ENCODE measurements around the gene PWP1. TPM values are rescaled to one million over a fixed set of nuclear protein-coding genes. Genes with fewer than 3 reads are reported as not detected.

PWP1 gene
- total and polyA plus RNA-seq, 9 of the 15 experiments (the other 6 are each of a cell fraction or from before 2014, with no cell fraction given): 61.6 to 401 (median 111) TPM

DNA sequence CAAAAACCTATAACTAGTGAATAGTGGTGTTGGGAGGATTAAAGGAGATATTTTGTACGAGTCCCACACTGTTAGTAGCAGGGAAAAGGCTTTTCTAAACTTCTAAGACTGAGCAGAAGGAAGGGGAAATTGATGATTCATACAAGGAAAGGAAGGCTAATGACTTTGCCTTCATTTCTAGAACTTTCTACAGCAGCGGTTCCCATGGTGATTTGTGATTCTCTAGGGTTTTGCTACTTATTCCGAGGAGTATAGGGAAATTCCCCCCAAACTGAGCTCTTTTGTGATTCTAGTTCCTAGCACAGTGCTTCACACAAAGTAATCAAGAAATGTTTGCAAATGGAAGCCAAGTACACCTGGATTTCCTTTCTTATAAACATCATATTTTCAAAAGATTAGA lies 23.8 kb upstream of the PWP1 start:
- Histone ChIP-seq H2AFZ (ENCODE audit: low read depth, low read length) (no peak overlapping the region), H3K27me3 (ENCODE audit: control insufficient read depth in 2 of 2, insufficient read depth in 2 of 2, low read length in 2 of 2) (peaks cover 39 to 61% of the 10 kb centered on the region in 2 experiments), H3K27ac (ENCODE audit: extremely low read depth, low read depth, low read length) (no peak overlapping the region), H3K79me2 (ENCODE audit: control insufficient read depth, insufficient read depth, low read length) (no peaks in the 10 kb centered on the region), H3K9me3 (replicated peaks; ENCODE audit: control insufficient read depth, insufficient read depth, low read depth, low read length) (no peaks in the 10 kb centered on the region), H3K4me1 (replicated peaks in 1 of 2; ENCODE audit: control insufficient read depth in 2 of 2, insufficient read depth in 2 of 2, low read length in 2 of 2) (peaks cover 0 to 3% of the 10 kb centered on the region in 2 experiments; a peak in 3 of 5 replicates), H3K9ac (ENCODE audit: insufficient read depth in 1 of 2, low read depth in 2 of 2, low read length in 2 of 2) (no peak overlapping the region), H4K20me1 (replicated peaks; ENCODE audit: control insufficient read depth, insufficient read depth, low read length) (0 out of 2 replicates have a peak, but pooled peaks cover 7% of the 10 kb centered on the region), H3K9me1 (ENCODE audit: control insufficient read depth, insufficient read depth, low read length) (no peaks in the 10 kb centered on the region), H3K36me3 (ENCODE audit: control insufficient read depth, insufficient read depth, low read length) (no peaks in the 10 kb centered on the region), H3K4me2 (ENCODE audit: insufficient read depth, low read length) (no peak overlapping the region), H3K4me3 (no peak overlapping the region)
- ChIA-PET POLR2A (no interaction called here), CTCF (ENCODE audit: low intra/inter-chr PET ratio) (no interaction called here)
- TF ChIP-seq, protein P1, sequence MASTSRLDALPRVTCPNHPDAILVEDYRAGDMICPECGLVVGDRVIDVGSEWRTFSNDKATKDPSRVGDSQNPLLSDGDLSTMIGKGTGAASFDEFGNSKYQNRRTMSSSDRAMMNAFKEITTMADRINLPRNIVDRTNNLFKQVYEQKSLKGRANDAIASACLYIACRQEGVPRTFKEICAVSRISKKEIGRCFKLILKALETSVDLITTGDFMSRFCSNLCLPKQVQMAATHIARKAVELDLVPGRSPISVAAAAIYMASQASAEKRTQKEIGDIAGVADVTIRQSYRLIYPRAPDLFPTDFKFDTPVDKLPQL (IDR thresholded peaks at IDR 0.05; ENCODE audit: extremely low read depth, insufficient read length): no peak
- TF ChIP-seq XRCC4 (IDR thresholded peaks at IDR 0.05; ENCODE audit: extremely low read depth, insufficient read depth, insufficient read length): no peak
- TF ChIP-seq RFX1 (IDR thresholded peaks at IDR 0.05): peak; percentile 29; the same call in 1 of the 2 replicates
- no peak for TF ChIP-seq ADNP (tag; IDR thresholded peaks at IDR 0.05)
- no peak for TF ChIP-seq FOXA1 (IDR thresholded peaks at IDR 0.05; ENCODE audit: borderline replicate concordance)
- TF ChIP-seq ZNF668 (CRISPR knock-in tag; IDR thresholded peaks at IDR 0.05): no peak
- TF ChIP-seq GTF2F1 (IDR thresholded peaks at IDR 0.05; ENCODE audit: low read depth, low read length): no peak
- no TSS peak for BruUV-seq (replicated peaks)
- WGBS (ENCODE audit: insufficient coverage, low coverage, missing lambda C conversion rate): 0% methylated on average over 3 of the region's 3 CpGs
- intact Hi-C loops (cut with micrococcal nuclease): no loop called here
- FAIRE-seq: no peak
- in situ Hi-C loops (cut with MboI): no loop called here
- no peak for ATAC-seq
- DNase-seq (ENCODE audit: extremely low read depth in 1 of 4, low spot score in 3 of 4): no peak
